Esophagus squamous epithelium (tissue), 4 donors: ENCODE results near the gene KCNMA1.

Source experiments
- CTCF ChIP-seq, 6 experiments: fragments of 450-650 bp in 4 of 6; fragments of 200-600 bp in 2 of 6; sonication (generic) in 2 of 6; IDR thresholded peaks; one replicate each; pipeline ENCODE4 v1.5.1; 2016 to 2019; ENCODE audit warnings: antibody characterized with exemption in 6 of 6, mild to moderate bottlenecking in 4 of 6, moderate library complexity in 4 of 6
- POLR2A ChIP-seq, 4 donors: fragments of 450-650 bp; IDR thresholded peaks; one replicate each; pipeline ENCODE4 v1.6.1; 2017; ENCODE audit warnings: antibody characterized with exemption in 4 of 4, mild to moderate bottlenecking in 4 of 4, moderate library complexity in 3 of 4

- TF ChIP-seq POLR2A (IDR thresholded peaks at IDR 0.05) (no peak), CTCF (IDR thresholded peaks at IDR 0.05) (no peak)
Observed at GRCh38 chr10:77513220-77513619, 124.4 kb downstream of the KCNMA1 start.
